ENCODE measurements around the gene ZNF718. TPM values are rescaled to one million over a fixed set of nuclear protein-coding genes. Genes with fewer than 3 reads are reported as not detected.
"Not testable (repeated sequence)": the region's sequence is repeated elsewhere in the genome, so short reads cannot be mapped to it uniquely, and the experiment has no call there.

Gene ZNF718
- total and polyA plus RNA-seq, 2 donors (not counting 3 experiments of a cell fraction or from before 2014, with no cell fraction given): 0.99 to 12.1 TPM

- H3K79me2 ChIP-seq (ENCODE audit: control insufficient read depth, insufficient read depth, low read length); H3K27ac ChIP-seq (ENCODE audit: insufficient read depth, low read depth, low read length); H2AFZ ChIP-seq (ENCODE audit: low read depth, low read length); dilution Hi-C loops (cut with MboI; ENCODE audit: extremely low pct_ligation_motif_present, low sequenced_read_pairs); H3K4me1 ChIP-seq (ENCODE audit: control insufficient read depth, extremely low read depth, insufficient read depth, low read length); H3K27me3 ChIP-seq (ENCODE audit: control insufficient read depth in 2 of 2, insufficient read depth in 2 of 2, low read length in 2 of 2); BruUV-seq (replicated peaks); POLR2A ChIA-PET; H3K9me1 ChIP-seq (replicated peaks; ENCODE audit: control insufficient read depth, extremely low read depth, insufficient read depth, low read length); CTCF ChIA-PET; H3K9me3 ChIP-seq (replicated peaks; ENCODE audit: control insufficient read depth, insufficient read depth, low read length); H3K9ac ChIP-seq (replicated peaks; ENCODE audit: extremely low read depth, insufficient read depth, low read length); H3K4me3 ChIP-seq (replicated peaks in 1 of 3; ENCODE audit: insufficient read depth in 1 of 3, low read depth in 1 of 3, low read length in 3 of 3); FAIRE-seq; DNase-seq (ENCODE audit: low read depth, low spot score); intact Hi-C loops (cut with micrococcal nuclease); H3K4me2 ChIP-seq (ENCODE audit: insufficient read depth, low read length); H4K20me1 ChIP-seq (replicated peaks; ENCODE audit: control insufficient read depth, extremely low read depth, insufficient read depth, low read length); H3K36me3 ChIP-seq (ENCODE audit: control insufficient read depth in 2 of 2, extremely low read depth in 1 of 2, insufficient read depth in 2 of 2, low read length in 2 of 2): not testable (repeated sequence)
Measured at GRCh38 chr4:171318-171717, 47.0 kb downstream of the ZNF718 start.

- Histone ChIP-seq H3K27ac (ENCODE audit: insufficient read depth, low read depth, low read length) (no peak overlapping the region), H3K36me3 (ENCODE audit: control insufficient read depth in 2 of 2, extremely low read depth in 1 of 2, insufficient read depth in 2 of 2, low read length in 2 of 2) (no peaks in the 10 kb centered on the region), H3K9ac (replicated peaks; ENCODE audit: extremely low read depth, insufficient read depth, low read length) (no peak overlapping the region), H3K4me1 (ENCODE audit: control insufficient read depth, extremely low read depth, insufficient read depth, low read length) (no peaks in the 10 kb centered on the region), H2AFZ (ENCODE audit: low read depth, low read length) (no peak overlapping the region), H3K9me1 (replicated peaks; ENCODE audit: control insufficient read depth, extremely low read depth, insufficient read depth, low read length) (no peaks in the 10 kb centered on the region), H3K9me3 (replicated peaks; ENCODE audit: control insufficient read depth, insufficient read depth, low read length) (peaks cover 2% of the 10 kb centered on the region), H4K20me1 (replicated peaks; ENCODE audit: control insufficient read depth, extremely low read depth, insufficient read depth, low read length) (no peaks in the 10 kb centered on the region), H3K4me3 (replicated peaks in 1 of 3; ENCODE audit: insufficient read depth in 1 of 3, low read depth in 1 of 3, low read length in 3 of 3) (no peak overlapping the region), H3K79me2 (ENCODE audit: control insufficient read depth, insufficient read depth, low read length) (no peaks in the 10 kb centered on the region), H3K27me3 (ENCODE audit: control insufficient read depth in 2 of 2, insufficient read depth in 2 of 2, low read length in 2 of 2) (no peaks in the 10 kb centered on the region), H3K4me2 (ENCODE audit: insufficient read depth, low read length) (no peak overlapping the region)
- ChIA-PET CTCF (no interaction called here), POLR2A (no interaction called here)
- intact Hi-C loops (cut with micrococcal nuclease) (no loop called here), dilution Hi-C loops (cut with MboI; ENCODE audit: extremely low pct_ligation_motif_present, low sequenced_read_pairs) (no loop called here)
- FAIRE-seq (no peak), DNase-seq (ENCODE audit: low read depth, low spot score) (no peak)
- TF ChIP-seq MYC (IDR thresholded peaks at IDR 0.05; ENCODE audit: low read depth, low read length) (no peak), POLR2AphosphoS5 (IDR thresholded peaks at IDR 0.05; ENCODE audit: insufficient read depth, low read depth, low read length) (no peak), CTCF (IDR thresholded peaks at IDR 0.05; ENCODE audit: extremely low read depth in 1 of 2, insufficient read depth in 1 of 2, low read depth in 1 of 2, low read length in 2 of 2) (no peak), GATA2 (IDR thresholded peaks at IDR 0.05; ENCODE audit: insufficient read depth, insufficient read length, low read depth, low read length) (no peak)
- BruUV-seq (replicated peaks): no TSS peak
Measured at GRCh38 chr4:173666-174314, 49.5 kb downstream of the ZNF718 start.

Measured in endothelial cell of umbilical vein (primary cell).